Measurements from ENCODE around the gene PLEKHA1. TPM values are rescaled to one million over a fixed set of nuclear protein-coding genes. Genes with fewer than 3 reads are reported as not detected.

Gene PLEKHA1
- total RNA-seq: 60.9 and 62.6 TPM in 2 replicates
- 54.0 and 60.2 TPM in 2 replicates for polyA plus RNA-seq

DNA sequence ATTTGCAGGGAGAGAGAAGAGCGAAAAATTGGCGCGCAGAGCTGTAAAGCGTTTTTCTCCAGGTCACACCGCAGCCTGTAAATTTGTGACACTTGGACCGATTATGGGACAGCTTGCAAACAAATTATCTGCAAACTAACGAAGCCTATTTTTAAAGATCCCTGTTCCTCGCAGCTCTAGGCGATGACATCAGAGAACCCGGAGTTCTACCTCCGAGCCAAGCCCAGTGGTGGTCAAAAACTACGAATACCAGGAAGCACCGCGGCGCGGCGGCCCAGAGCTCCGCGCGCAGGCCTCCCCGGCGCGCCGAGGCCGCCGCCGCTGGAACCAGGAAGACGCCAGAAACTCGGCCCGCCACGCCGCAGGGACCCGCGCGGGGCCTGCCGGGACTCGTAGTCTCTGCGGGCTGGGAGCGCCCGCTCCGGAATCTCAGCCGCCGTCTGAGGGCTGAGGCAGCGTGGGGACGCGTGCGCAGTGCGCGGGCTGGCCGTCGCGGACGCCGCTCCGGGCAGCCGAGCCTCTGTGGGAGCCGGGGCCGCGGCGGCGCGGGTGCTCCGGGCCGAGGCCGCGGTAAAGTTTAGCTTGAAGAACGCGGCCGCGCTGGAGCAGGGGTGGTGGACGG, at the start of gene PLEKHA1:
Gene PLEKHA1 (plus strand): TSS at position 472 of the 622 bp plus-strand sequence. CDS start 18,493 bp downstream, outside the sequence.
- 2% methylated on average over 55 of the region's 71 CpGs for WGBS (ENCODE audit: low lambda C conversion rate, missing lambda C conversion rate)
- H3K36me3 ChIP-seq (replicated peaks; ENCODE audit: insufficient read depth, low read depth): no peaks in the 10 kb centered on the region
- H3K79me2 ChIP-seq: peaks cover 41% of the 10 kb centered on the region
- H3K27me3 ChIP-seq: no peaks in the 10 kb centered on the region
- H3K9me2 ChIP-seq (replicated peaks; ENCODE audit: insufficient read depth): no peaks in the 10 kb centered on the region
- peak within 1 kb of the TSS; percentile 87 for H3K4me2 ChIP-seq
- peaks cover 15% of the 10 kb centered on the region for H3K4me1 ChIP-seq (ENCODE audit: insufficient read depth)
- peaks cover 3% of the 10 kb centered on the region for H4K20me1 ChIP-seq (ENCODE audit: insufficient read depth, poor library complexity, severe bottlenecking)
- no peaks in the 10 kb centered on the region for H3K9me3 ChIP-seq (ENCODE audit: low read depth)
- TF ChIP-seq EZH2phosphoT487 (IDR thresholded peaks at IDR 0.05; ENCODE audit: low read depth, severe bottlenecking, unreplicated experiment) (no peak), EZH2 (IDR thresholded peaks at IDR 0.05; ENCODE audit: borderline replicate concordance) (no peak)
- TF ChIP-seq, protein P1, sequence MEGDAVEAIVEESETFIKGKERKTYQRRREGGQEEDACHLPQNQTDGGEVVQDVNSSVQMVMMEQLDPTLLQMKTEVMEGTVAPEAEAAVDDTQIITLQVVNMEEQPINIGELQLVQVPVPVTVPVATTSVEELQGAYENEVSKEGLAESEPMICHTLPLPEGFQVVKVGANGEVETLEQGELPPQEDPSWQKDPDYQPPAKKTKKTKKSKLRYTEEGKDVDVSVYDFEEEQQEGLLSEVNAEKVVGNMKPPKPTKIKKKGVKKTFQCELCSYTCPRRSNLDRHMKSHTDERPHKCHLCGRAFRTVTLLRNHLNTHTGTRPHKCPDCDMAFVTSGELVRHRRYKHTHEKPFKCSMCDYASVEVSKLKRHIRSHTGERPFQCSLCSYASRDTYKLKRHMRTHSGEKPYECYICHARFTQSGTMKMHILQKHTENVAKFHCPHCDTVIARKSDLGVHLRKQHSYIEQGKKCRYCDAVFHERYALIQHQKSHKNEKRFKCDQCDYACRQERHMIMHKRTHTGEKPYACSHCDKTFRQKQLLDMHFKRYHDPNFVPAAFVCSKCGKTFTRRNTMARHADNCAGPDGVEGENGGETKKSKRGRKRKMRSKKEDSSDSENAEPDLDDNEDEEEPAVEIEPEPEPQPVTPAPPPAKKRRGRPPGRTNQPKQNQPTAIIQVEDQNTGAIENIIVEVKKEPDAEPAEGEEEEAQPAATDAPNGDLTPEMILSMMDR (IDR thresholded peaks at IDR 0.05; ENCODE audit: poor library complexity): no peak
- peak within 1 kb of the TSS; percentile 76 for H3K4me3 ChIP-seq
- H2AFZ ChIP-seq: peak within 1 kb of the TSS; percentile 90
- DNase-seq (ENCODE audit: low spot score): peak; percentile 98
- peak within 1 kb of the TSS; percentile 97 for H3K27ac ChIP-seq

DNA sequence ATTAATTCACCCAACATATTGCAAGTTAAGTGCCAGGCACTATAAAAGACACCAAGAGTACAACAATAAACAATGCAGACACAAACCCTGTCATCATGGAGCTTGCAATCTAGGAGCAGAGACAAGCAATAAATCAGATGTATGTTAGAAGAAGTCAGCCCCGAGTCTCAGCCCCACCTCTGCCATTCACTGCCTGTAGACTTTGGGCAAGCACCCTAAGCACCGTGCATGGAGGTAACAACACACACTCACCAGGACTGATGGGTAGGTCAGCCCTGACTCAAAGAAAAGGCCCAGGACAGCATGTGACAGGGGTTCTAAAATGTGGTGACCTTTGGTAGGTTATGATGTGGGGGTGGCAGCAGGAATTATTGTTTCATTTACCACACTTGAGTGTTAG, 49.3 kb upstream of the PLEKHA1 start:
- no peak overlapping the region for H2AFZ ChIP-seq
- H3K4me1 ChIP-seq (ENCODE audit: insufficient read depth): no peaks in the 10 kb centered on the region
- no peaks in the 10 kb centered on the region for H3K36me3 ChIP-seq (replicated peaks; ENCODE audit: insufficient read depth, low read depth)
- H3K4me2 ChIP-seq: no peak overlapping the region
- H3K27me3 ChIP-seq: no peaks in the 10 kb centered on the region
- H3K9me2 ChIP-seq (replicated peaks; ENCODE audit: insufficient read depth): no peaks in the 10 kb centered on the region
- 94% methylated on average over 2 of the region's 2 CpGs for whole genome bisulfite sequencing (ENCODE audit: low lambda C conversion rate, missing lambda C conversion rate)
- no peaks in the 10 kb centered on the region for H4K20me1 ChIP-seq (ENCODE audit: insufficient read depth, poor library complexity, severe bottlenecking)
- H3K27ac ChIP-seq: no peak overlapping the region
- H3K79me2 ChIP-seq: no peaks in the 10 kb centered on the region
- no peaks in the 10 kb centered on the region for H3K9me3 ChIP-seq (ENCODE audit: low read depth)
- DNase-seq (ENCODE audit: low spot score): no peak
- H3K4me3 ChIP-seq: no peak overlapping the region
- TF ChIP-seq EZH2phosphoT487 (IDR thresholded peaks at IDR 0.05; ENCODE audit: low read depth, severe bottlenecking, unreplicated experiment): no peak
- TF ChIP-seq, protein P1 (IDR thresholded peaks at IDR 0.05; ENCODE audit: poor library complexity): no peak
- TF ChIP-seq EZH2 (IDR thresholded peaks at IDR 0.05; ENCODE audit: borderline replicate concordance): no peak

- Histone ChIP-seq H3K9me2 (replicated peaks; ENCODE audit: insufficient read depth) (no peaks in the 10 kb centered on the region), H4K20me1 (ENCODE audit: insufficient read depth, poor library complexity, severe bottlenecking) (no peaks in the 10 kb centered on the region), H2AFZ (no peak overlapping the region), H3K27me3 (no peaks in the 10 kb centered on the region), H3K27ac (no peak overlapping the region), H3K4me2 (no peak overlapping the region), H3K36me3 (replicated peaks; ENCODE audit: insufficient read depth, low read depth) (no peaks in the 10 kb centered on the region), H3K9me3 (ENCODE audit: low read depth) (no peaks in the 10 kb centered on the region), H3K79me2 (no peaks in the 10 kb centered on the region), H3K4me3 (no peak overlapping the region), H3K4me1 (ENCODE audit: insufficient read depth) (no peaks in the 10 kb centered on the region)
- WGBS (ENCODE audit: low lambda C conversion rate, missing lambda C conversion rate): 91% methylated on average over 5 of the region's 5 CpGs
- no peak for DNase-seq (ENCODE audit: low spot score)
- TF ChIP-seq EZH2phosphoT487 (IDR thresholded peaks at IDR 0.05; ENCODE audit: low read depth, severe bottlenecking, unreplicated experiment) (no peak), EZH2 (IDR thresholded peaks at IDR 0.05; ENCODE audit: borderline replicate concordance) (no peak)
- TF ChIP-seq, protein P1 (IDR thresholded peaks at IDR 0.05; ENCODE audit: poor library complexity): no peak
These were observed 48.1 kb upstream of the PLEKHA1 start for GRCh38 chr10:122326385-122326784.
